ENCODE results near the gene PRR36. TPM values are rescaled to one million over a fixed set of nuclear protein-coding genes. Genes with fewer than 3 reads are reported as not detected.

The PRR36 gene
- total and polyA plus RNA-seq, 7 experiments from 2014 or later: 0.08 to 1.2 (median 0.11) TPM; not detected in 1

- intact Hi-C loops (cut with micrococcal nuclease): loop anchor here (1.0 kb wide), 10 partner anchors 13 to 369 kb away; partner anchors contain the start of genes PET100 (in 2 of the 2), SNAPC2 (in 2 of the 2), TIMM44 (in 2 of the 2) and XAB2 (in 2 of the 2)
- Histone ChIP-seq H3K9me3 (ENCODE audit: control insufficient read depth in 2 of 3, low read length in 3 of 3) (no peaks in the 10 kb centered on the region), H3K4me1 (ENCODE audit: control insufficient read depth in 2 of 2, insufficient read depth in 2 of 2, low read length in 2 of 2) (peaks cover 20 to 24% of the 10 kb centered on the region in 2 donors), H3K4me3 (ENCODE audit: low read length) (peak within 1 kb of the TSS; percentile 91), H3K27me3 (ENCODE audit: control insufficient read depth in 2 of 2, insufficient read depth in 2 of 2, low read length in 2 of 2) (no peaks in the 10 kb centered on the region), H3K27ac (ENCODE audit: low read depth, low read length) (peak within 1 kb of the TSS; percentile 77), H3K36me3 (ENCODE audit: control insufficient read depth in 2 of 3, insufficient read depth in 3 of 3, low read length in 3 of 3) (peaks cover 0 to 18% (median 4%) of the 10 kb centered on the region in 3 experiments)
- CTCF ChIA-PET: interaction anchor here (0.7 to 1.2 kb wide), 5 partner anchors 15 to 71 kb away, joined by 3 to 10 read pairs (median 4); partner anchors contain the start of gene SNAPC2
- Mint-ChIP-seq H3K27ac (peak within 1 kb of the TSS; percentile 91 to 98 (median 96)), H3K4me3 (peak within 1 kb of the TSS; percentile 87 to 95 (median 92)), H3K36me3 (peaks cover 0 to 12% (median 3%) of the 10 kb centered on the region in 5 donors), H3K4me1 (peaks cover 12 to 37% (median 30%) of the 10 kb centered on the region in 7 donors), H3K27me3 (peaks cover 0 to 3% (median 0%) of the 10 kb centered on the region in 5 donors), H3K9me3 (peaks cover 0 to 8% (median 0%) of the 10 kb centered on the region in 11 donors)
- POLR2A ChIA-PET: interaction anchor here (0.8 to 1.6 kb wide), 11 partner anchors 9 to 611 kb away, joined by 3 to 35 read pairs (median 3); partner anchors contain the start of genes SNAPC2, TIMM44 and ZNF414
- peak; percentile 99 to 100 (median 100) for DNase-seq
- ATAC-seq: peak; percentile 91
These were observed 29.3 kb upstream of the PRR36 start, which contains the start of gene MAP2K7 for GRCh38 chr19:7903244-7904073. TSS of gene MAP2K7 (plus strand) at chr19:7903877. CDS start at chr19:7903945, 68 bp downstream.

- H3K36me3 Mint-ChIP-seq: peaks cover 0 to 12% (median 3%) of the 10 kb centered on the region in 5 donors
- intact Hi-C loops (cut with micrococcal nuclease): loop anchor here (1.0 kb wide), 10 partner anchors 13 to 369 kb away; partner anchors contain the start of genes PET100 (in 2 of the 2), SNAPC2 (in 2 of the 2), TIMM44 (in 2 of the 2) and XAB2 (in 2 of the 2)
- Histone ChIP-seq H3K36me3 (ENCODE audit: control insufficient read depth in 2 of 3, insufficient read depth in 3 of 3, low read length in 3 of 3) (peaks cover 0 to 17% (median 4%) of the 10 kb centered on the region in 3 experiments), H3K4me3 (ENCODE audit: low read length) (peak overlapping the region; percentile 78), H3K27me3 (ENCODE audit: control insufficient read depth in 2 of 2, insufficient read depth in 2 of 2, low read length in 2 of 2) (no peaks in the 10 kb centered on the region), H3K9me3 (ENCODE audit: control insufficient read depth in 2 of 3, low read length in 3 of 3) (no peaks in the 10 kb centered on the region), H3K4me1 (ENCODE audit: control insufficient read depth in 2 of 2, insufficient read depth in 2 of 2, low read length in 2 of 2) (peaks cover 20 to 24% of the 10 kb centered on the region in 2 donors), H3K27ac (ENCODE audit: low read depth, low read length) (peak overlapping the region; percentile 70)
- no peak for DNase-seq
- peaks cover 12 to 37% (median 27%) of the 10 kb centered on the region in 7 donors for H3K4me1 Mint-ChIP-seq
- peaks cover 0 to 8% (median 0%) of the 10 kb centered on the region in 11 donors for H3K9me3 Mint-ChIP-seq
- peaks cover 0 to 3% (median 0%) of the 10 kb centered on the region in 5 donors for H3K27me3 Mint-ChIP-seq
- CTCF ChIA-PET: interaction anchor here (0.7 to 1.3 kb wide), 5 partner anchors 15 to 72 kb away, joined by 3 to 10 read pairs (median 6); partner anchors contain the start of gene SNAPC2
- peak overlapping the region in 8 of 9 donors; percentile 91 to 98 (median 96) for H3K27ac Mint-ChIP-seq
- no peak for ATAC-seq
- H3K4me3 Mint-ChIP-seq: peak overlapping the region; percentile 87 to 95 (median 92)
- POLR2A ChIA-PET: interaction anchor here (0.8 to 1.6 kb wide), 9 partner anchors 9 to 611 kb away, joined by 3 to 35 read pairs (median 3); partner anchors contain the start of genes SNAPC2 and ZNF414
These were observed 28.6 kb upstream of the PRR36 start for GRCh38 chr19:7902796-7903243.

GRCh38 chr19:7901337-7901736 lies 27.1 kb upstream of the PRR36 start:
- no peak overlapping the region for H3K27ac Mint-ChIP-seq
- peak overlapping the region in 2 of 10 donors; percentile 21 to 51 for H3K4me3 Mint-ChIP-seq

GRCh38 chr19:7900931-7901330 lies 26.7 kb upstream of the PRR36 start:
- ChIA-PET CTCF (interaction anchor here (0.6 to 1.4 kb wide), 4 partner anchors 19 to 32 kb away, joined by 3 to 9 read pairs (median 6); partner anchors contain the start of gene SNAPC2), POLR2A (no interaction called here)
- peaks cover 20 to 23% of the 10 kb centered on the region in 2 donors for H3K4me1 ChIP-seq (ENCODE audit: control insufficient read depth in 2 of 2, insufficient read depth in 2 of 2, low read length in 2 of 2)
- H3K36me3 Mint-ChIP-seq: peaks cover 0 to 12% (median 3%) of the 10 kb centered on the region in 5 donors
- ATAC-seq (no peak), DNase-seq (no peak)
- peaks cover 12 to 27% (median 21%) of the 10 kb centered on the region in 7 donors for H3K4me1 Mint-ChIP-seq
- no peaks in the 10 kb centered on the region for H3K27me3 ChIP-seq (ENCODE audit: control insufficient read depth in 2 of 2, insufficient read depth in 2 of 2, low read length in 2 of 2)
- H3K9me3 Mint-ChIP-seq: peaks cover 0 to 8% (median 0%) of the 10 kb centered on the region in 11 donors
- H3K27me3 Mint-ChIP-seq: peaks cover 0 to 3% (median 0%) of the 10 kb centered on the region in 5 donors
- H3K4me3 ChIP-seq (ENCODE audit: low read length): no peak overlapping the region
- no peak overlapping the region for H3K4me3 Mint-ChIP-seq
- no peaks in the 10 kb centered on the region for H3K9me3 ChIP-seq (ENCODE audit: control insufficient read depth in 2 of 3, low read length in 3 of 3)
- intact Hi-C loops (cut with micrococcal nuclease): no loop called here
- no peak overlapping the region for H3K27ac ChIP-seq (ENCODE audit: low read depth, low read length)
- H3K36me3 ChIP-seq (ENCODE audit: control insufficient read depth in 2 of 3, insufficient read depth in 3 of 3, low read length in 3 of 3): peaks cover 0 to 8% (median 0%) of the 10 kb centered on the region in 3 experiments
- no peak overlapping the region for H3K27ac Mint-ChIP-seq

More at GRCh38 chr19:7901337-7901736, 27.1 kb upstream of the PRR36 start:
- Histone ChIP-seq H3K36me3 (ENCODE audit: control insufficient read depth in 2 of 3, insufficient read depth in 3 of 3, low read length in 3 of 3) (peaks cover 0 to 12% (median 0%) of the 10 kb centered on the region in 3 experiments), H3K4me1 (ENCODE audit: control insufficient read depth in 2 of 2, insufficient read depth in 2 of 2, low read length in 2 of 2) (peaks cover 20 to 24% of the 10 kb centered on the region in 2 donors), H3K9me3 (ENCODE audit: control insufficient read depth in 2 of 3, low read length in 3 of 3) (no peaks in the 10 kb centered on the region), H3K4me3 (ENCODE audit: low read length) (no peak overlapping the region), H3K27ac (ENCODE audit: low read depth, low read length) (no peak overlapping the region), H3K27me3 (ENCODE audit: control insufficient read depth in 2 of 2, insufficient read depth in 2 of 2, low read length in 2 of 2) (no peaks in the 10 kb centered on the region)
- no peak for ATAC-seq
- intact Hi-C loops (cut with micrococcal nuclease): no loop called here
- ChIA-PET CTCF (interaction anchor here (1.3 to 1.4 kb wide), 2 partner anchors 21 to 32 kb away, joined by 5 to 7 read pairs; no protein-coding TSS in a partner anchor), POLR2A (no interaction called here)
- Mint-ChIP-seq H3K9me3 (peaks cover 0 to 8% (median 0%) of the 10 kb centered on the region in 11 donors), H3K27me3 (peaks cover 0 to 3% (median 0%) of the 10 kb centered on the region in 5 donors), H3K4me1 (peaks cover 12 to 30% (median 23%) of the 10 kb centered on the region in 7 donors), H3K36me3 (peaks cover 0 to 12% (median 3%) of the 10 kb centered on the region in 5 donors)
- no peak for DNase-seq

- Histone ChIP-seq H3K4me1 (ENCODE audit: control insufficient read depth in 2 of 2, insufficient read depth in 2 of 2, low read length in 2 of 2) (peaks cover 18 to 20% of the 10 kb centered on the region in 2 donors), H3K9me3 (ENCODE audit: control insufficient read depth in 2 of 3, low read length in 3 of 3) (no peaks in the 10 kb centered on the region), H3K27me3 (ENCODE audit: control insufficient read depth in 2 of 2, insufficient read depth in 2 of 2, low read length in 2 of 2) (no peaks in the 10 kb centered on the region), H3K27ac (ENCODE audit: low read depth, low read length) (no peak overlapping the region), H3K4me3 (ENCODE audit: low read length) (no peak overlapping the region), H3K36me3 (ENCODE audit: control insufficient read depth in 2 of 3, insufficient read depth in 3 of 3, low read length in 3 of 3) (peaks cover 0 to 3% (median 0%) of the 10 kb centered on the region in 3 experiments)
- ATAC-seq (no peak), DNase-seq (no peak)
- CTCF ChIA-PET: interaction anchor here (0.6 to 1.4 kb wide), 6 partner anchors 20 to 788 kb away, joined by 3 to 9 read pairs (median 3); partner anchors contain the start of gene SNAPC2
- no peak overlapping the region for H3K4me3 Mint-ChIP-seq
- peaks cover 8 to 24% (median 16%) of the 10 kb centered on the region in 7 donors for H3K4me1 Mint-ChIP-seq
- H3K27ac Mint-ChIP-seq: no peak overlapping the region
- H3K9me3 Mint-ChIP-seq: peaks cover 0 to 8% (median 0%) of the 10 kb centered on the region in 11 donors
- H3K27me3 Mint-ChIP-seq: peaks cover 0 to 3% (median 0%) of the 10 kb centered on the region in 5 donors
- peaks cover 0 to 12% (median under 1%) of the 10 kb centered on the region in 5 donors for H3K36me3 Mint-ChIP-seq
- POLR2A ChIA-PET: no interaction called here
- intact Hi-C loops (cut with micrococcal nuclease): no loop called here
These were observed 26.2 kb upstream of the PRR36 start for GRCh38 chr19:7900401-7900870.
